Esophagus muscularis mucosa (tissue), 4 donors: Measurements from ENCODE around the gene JMJD1C.

ENCODE experiments used
- CTCF ChIP-seq, 3 experiments: fragments of 200-600 bp in 2 of 3; fragments of 450-650 bp in 1 of 3; sonication (generic) in 2 of 3; IDR thresholded peaks; one replicate each; pipeline ENCODE4 v1.5.1; 2017 to 2019; ENCODE audit warnings: antibody characterized with exemption in 3 of 3, mild to moderate bottlenecking in 2 of 3, moderate library complexity in 1 of 3
- EP300 ChIP-seq: sonication (generic); formaldehyde crosslinking; IDR thresholded peaks from one replicate; pipeline ENCODE4 v1.6.1; 2017; ENCODE audit warnings: antibody characterized with exemption
- POLR2A ChIP-seq: fragments of 450-650 bp; IDR thresholded peaks from one replicate; pipeline ENCODE4 v1.6.1; 2017; ENCODE audit warnings: antibody characterized with exemption, moderate library complexity, mild to moderate bottlenecking, low read depth

DNA sequence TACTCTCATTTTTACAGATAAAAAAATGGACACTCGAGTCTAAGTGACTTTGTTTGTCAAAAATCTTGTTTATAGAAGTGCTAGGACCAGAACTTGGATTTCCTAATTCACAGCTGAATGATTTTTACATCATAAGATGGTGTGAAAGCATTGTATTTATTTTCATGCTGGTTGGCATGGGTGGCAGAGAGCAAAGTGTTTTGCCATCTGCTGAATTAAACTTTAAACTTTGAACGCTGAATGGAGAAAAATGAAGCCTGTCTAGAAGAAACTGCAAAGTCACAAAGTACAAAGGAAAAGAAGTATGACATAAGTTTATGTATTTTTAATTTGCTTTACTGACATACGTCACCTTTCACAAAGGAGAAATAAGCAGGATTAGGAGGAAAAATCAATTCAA is 190.7 kb downstream of the JMJD1C start:
- TF ChIP-seq EP300 (no peak), CTCF (IDR thresholded peaks at IDR 0.05) (no peak), POLR2A (no peak)
